GM19468 (cell line): ENCODE measurements around the gene DPEP3.

Source experiments
- ATAC-seq: cut with Tn5 transposase; IDR thresholded peaks from one replicate; pipeline ENCODE4 v1.9.1; 2021; ENCODE audit warnings: mild to moderate bottlenecking, moderate library complexity, moderate number of reproducible peaks; ENCODE audit not compliant: unreplicated experiment; ENCODE audit errors: extremely low read depth

DPEP3 gene

DNA sequence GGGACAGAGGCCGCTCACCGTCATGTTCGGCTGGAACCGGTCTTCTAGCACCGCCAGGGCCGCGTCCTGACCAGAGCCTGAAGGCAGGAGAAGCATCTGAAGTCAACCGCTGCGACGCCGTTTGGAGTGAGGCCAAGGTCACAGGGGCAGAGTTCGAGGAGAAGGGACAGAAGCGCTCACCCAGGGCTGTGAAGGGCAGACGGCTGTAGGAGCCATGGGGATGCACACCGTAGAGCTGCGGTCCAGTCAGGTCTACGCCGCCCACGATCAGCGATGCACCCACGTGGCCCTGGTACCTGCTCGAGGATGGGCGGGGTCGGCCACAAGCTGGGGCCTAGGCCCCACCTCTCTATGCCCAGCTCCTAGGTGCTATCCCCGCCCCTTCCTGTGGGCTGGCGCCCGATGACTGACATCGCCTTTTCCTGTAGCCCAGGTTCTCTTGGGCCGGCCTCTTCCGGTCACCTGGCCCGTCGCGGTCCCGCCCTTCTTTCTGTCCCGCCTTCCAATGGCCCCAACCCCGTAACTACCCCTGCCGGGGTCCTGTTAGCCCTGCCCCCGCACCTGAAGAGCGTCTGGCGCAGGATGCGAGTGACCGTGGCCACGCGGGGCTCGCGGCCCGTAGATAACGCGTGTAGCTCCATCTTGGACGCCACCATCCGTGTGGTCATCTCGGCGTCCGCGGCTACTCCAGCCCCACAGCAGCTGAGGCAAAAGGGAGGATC, 44.7 kb downstream of the DPEP3 start:
- peak; percentile 90 for ATAC-seq

DNA sequence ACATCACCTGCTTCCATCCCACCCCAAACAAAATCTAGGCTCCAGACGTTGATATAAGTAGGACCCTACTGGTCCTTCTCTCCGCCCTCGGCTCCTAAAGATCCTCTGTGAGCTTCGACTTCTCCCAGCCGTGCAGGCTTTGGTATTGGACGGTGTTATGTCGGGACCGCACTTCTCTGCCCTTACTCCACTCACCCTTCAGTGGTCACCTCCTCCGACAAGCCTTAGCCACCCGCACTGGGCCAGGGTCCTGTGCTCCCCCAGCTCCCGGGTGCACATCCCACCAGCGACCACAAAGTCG, 45.2 kb downstream of the DPEP3 start:
- no peak for ATAC-seq

DNA sequence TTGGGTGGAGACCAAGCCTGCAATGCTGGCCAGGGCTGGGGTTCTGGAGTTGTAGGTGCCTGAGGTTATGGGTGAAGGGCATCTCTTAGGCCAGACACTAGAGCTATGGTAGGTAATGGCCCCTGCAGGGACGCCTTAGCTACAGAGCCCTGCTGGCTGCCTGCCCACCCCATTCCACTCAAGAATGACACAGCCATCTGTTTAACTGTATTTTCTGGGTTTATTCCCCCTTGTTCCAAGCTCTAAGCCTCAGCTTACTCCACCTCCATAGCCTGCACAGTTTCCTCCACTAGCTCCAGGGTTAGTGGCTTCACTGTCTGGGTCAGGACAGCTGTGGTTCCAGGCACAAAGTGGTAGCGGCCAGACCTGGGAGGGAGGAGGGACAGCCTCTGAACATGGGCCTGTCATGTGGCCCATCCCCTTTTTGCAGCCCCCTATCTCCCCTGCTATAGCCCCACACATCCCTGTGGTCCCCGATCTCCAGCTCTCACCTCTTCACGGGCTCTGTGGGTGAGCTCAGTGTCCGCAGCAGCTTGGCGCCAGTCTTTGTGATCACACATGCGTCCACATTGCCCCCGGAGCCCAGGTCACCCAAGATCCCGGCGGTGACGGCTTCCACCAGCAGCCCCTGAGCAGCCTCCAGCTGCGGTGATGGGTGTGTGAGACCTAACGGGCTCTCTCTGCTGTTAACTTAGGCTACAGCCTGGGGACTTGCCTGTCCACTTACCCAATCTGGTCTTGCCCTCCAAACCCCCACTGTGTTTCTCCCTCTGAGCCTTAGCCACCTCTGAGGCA, 45.8 kb downstream of the DPEP3 start:
- no peak for ATAC-seq

DNA sequence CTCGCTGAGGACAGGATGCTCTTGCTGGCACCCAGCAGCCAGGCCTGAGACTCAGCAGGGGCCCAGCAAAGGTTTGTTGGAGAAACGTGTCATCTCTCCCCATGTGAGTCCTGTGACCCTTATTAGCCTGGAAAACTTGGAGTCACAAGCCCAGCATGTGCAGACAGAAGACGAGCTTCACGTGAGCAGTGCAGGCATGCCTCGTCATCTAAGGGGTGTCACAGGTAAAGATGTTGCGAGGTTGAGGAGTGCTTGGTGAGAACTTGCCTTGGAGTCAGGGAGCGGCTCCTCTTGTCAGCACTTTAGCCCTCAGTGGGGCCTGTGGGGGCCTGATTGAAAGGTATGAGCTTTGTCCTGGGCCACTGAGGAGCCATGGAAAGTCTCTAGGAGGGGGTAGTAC, 46.5 kb downstream of the DPEP3 start:
- ATAC-seq = no peak

DNA sequence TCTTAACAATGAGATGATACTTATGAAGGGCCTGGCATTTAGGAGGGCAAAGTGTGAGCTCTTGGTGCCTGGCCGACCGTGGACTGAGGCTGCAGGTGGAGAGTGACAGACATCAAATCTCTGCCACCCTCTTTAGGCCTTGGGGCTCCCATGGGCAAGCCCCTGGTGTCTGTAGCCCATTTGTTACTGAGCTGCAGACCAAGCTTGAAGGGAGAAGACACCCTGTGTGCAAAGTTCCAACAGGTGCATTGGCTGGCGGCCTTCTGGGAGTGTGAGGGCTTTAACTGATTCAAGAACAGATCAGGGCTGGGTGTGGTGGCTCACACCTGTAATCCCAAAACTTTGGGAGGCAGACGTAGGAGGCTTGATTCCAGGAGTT, 47.8 kb downstream of the DPEP3 start:
- ATAC-seq = no peak

DNA sequence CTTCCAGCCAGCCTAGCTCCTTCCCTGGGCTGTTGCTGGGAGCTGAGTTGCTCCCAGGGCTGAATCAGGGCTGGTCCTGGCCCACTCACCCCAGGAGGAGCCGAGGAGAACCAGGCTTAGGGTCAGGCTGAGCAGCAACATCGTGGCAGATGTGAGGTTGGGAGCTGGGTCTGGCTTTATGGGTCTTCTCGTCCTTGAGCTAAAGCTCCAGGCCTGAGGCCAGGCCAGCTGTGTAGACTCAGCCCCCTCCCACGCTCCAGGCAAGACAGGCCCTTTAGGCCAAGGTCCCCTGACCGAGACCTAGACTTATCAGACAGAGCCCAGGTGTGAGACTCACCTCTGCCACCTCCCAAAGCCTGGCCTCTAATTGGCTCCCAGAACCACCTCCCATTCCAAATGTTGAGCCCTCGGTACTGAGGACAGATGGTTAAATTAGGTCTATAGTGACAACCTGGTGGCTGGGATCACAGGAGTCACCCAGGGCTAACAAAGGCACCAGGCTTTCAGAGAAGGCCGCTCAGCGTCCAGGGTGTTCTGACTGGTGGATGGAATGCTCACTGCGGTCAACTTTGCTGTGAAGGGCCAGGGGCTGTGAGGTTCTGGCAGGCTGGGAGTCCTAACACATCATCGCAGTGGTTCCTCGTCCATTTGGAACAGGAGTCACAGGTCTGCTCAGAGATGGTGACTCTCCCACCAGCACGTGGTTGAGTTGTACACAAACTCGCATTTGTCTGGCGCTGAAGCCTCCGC, 48.4 kb downstream of the DPEP3 start, which contains the start of gene CTRL:
TSS of gene CTRL (minus strand) at position 151 of the 750 bp plus-strand sequence. CDS start at position 141, 10 bp downstream.
- no peak for ATAC-seq

DNA sequence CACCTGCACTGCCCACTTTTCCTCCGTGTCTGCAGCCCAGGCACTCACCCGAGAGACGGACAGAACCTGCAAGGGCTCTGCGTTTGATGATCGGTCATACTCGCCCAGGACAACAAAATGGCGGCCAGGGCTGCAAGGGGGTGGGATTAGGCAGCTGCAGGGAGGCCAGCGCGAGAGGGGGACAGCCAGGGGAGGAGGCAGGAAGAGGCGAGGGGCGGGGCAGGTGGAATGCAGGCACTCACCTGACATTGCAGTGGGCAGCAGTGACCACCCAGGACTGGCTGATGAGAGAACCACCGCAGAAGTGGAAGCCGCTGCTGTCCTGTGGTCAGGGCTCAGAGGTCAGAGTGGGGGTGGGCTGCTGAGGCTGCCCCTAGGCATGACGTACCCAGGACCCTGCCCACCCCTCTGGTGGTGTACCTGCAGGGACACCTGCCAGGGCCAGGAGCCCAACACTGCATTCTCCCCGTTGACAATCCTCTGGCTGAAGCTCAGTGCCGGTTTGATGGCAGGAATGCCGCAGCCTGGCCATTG, 49.6 kb downstream of the DPEP3 start:
- no peak for ATAC-seq

DNA sequence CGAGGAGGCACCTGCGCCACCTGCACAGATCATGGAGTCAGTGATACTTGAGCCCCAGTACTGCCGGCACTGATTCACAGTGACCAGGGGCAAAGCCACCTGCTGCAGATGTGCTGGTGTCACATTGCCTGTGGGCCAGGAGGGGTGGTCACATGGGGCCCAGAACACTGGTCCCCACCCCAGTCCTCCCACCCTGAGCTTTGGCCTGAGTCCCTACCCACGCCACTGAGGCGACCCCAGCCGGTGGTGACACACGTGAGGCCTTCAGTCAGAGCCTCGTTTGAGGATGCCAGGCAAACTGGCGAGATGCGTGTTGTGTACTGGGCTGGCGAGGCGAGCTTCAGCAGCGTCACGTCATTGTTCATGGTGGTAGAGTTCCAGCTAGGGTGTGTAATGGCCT, 50.1 kb downstream of the DPEP3 start:
- ATAC-seq = no peak

DNA sequence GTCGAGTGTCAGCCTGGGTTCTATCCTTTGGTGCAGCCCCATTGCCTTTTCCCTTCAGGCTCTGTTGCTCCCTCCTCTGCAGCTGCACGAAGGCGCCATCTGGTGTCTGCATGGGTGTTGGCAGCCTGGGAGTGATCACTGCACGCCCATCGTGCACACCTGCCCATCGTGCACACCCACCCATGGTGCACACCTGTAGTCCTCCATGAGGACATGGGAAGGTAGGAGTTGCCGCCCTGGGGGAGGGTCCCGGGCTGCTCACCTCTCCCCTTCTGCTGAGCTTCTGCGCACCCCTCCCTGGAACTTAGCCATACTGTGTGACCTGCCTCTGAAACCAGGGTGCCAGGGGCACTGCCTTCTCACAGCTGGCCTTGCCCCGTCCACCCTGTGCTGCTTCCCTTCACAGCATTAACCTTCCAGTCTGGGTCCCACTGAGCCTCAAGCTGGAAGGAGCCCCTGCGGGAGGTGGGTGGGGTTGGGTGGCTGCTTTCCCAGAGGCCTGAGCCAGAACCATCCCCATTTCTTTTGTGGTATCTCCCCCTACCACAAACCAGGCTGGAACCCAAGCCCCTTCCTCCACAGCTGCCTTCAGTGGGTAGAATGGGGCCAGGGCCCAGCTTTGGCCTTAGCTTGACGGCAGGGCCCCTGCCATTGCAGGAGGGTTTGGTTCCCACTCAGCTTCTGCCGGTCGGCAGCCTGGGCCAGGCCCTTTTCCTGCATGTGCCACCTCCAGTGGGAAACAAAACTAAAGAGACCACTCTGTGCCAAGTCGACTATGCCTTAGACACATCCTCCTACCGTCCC, 51.5 kb downstream of the DPEP3 start:
- no peak for ATAC-seq

DNA sequence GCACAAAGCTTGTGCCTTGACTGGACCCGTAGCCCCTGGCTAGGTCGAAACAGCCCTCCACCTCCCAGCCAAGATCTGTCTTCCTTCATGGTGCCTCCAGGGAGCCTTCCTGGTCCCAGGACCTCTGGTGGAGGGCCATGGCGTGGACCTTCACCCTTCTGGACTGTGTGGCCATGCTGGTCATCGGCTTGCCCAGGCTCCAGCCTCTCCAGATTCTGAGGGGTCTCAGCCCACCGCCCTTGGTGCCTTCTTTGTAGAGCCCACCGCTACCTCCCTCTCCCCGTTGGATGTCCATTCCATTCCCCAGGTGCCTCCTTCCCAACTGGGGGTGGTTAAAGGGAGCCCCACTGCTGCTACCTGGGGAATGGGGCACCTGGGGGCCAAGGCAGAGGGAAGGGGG, 52.2 kb downstream of the DPEP3 start:
- ATAC-seq = no peak

DNA sequence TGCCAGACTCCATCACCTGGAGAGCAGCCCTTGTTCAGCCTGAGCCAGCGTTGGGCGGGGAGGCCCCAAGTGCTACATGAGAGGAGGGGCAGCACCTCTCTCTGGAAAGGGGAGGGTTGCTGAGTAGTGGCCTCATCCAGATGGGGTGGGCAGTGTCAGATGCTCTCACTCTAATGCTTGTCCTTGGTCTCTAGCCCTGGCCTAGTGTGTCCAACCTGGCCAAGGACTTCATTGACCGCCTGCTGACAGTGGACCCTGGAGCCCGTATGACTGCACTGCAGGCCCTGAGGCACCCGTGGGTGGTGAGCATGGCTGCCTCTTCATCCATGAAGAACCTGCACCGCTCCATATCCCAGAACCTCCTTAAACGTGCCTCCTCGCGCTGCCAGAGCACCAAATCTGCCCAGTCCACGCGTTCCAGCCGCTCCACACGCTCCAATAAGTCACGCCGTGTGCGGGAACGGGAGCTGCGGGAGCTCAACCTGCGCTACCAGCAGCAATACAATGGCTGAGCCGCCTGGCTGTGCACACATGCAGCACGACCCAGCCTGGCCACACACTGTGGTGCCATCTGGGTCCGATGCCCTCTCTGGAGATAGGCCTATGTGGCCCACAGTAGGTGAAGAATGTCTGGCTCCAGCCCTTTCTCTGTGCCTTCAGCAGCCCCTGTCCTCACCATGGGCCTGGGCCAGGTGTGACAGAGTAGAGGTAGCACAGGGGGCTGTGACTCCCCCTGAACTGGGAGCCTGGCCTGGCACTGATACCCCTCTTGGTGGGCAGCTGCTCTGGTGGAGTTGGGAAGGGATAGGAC, 53.0 kb downstream of the DPEP3 start:
- no peak for ATAC-seq

DNA sequence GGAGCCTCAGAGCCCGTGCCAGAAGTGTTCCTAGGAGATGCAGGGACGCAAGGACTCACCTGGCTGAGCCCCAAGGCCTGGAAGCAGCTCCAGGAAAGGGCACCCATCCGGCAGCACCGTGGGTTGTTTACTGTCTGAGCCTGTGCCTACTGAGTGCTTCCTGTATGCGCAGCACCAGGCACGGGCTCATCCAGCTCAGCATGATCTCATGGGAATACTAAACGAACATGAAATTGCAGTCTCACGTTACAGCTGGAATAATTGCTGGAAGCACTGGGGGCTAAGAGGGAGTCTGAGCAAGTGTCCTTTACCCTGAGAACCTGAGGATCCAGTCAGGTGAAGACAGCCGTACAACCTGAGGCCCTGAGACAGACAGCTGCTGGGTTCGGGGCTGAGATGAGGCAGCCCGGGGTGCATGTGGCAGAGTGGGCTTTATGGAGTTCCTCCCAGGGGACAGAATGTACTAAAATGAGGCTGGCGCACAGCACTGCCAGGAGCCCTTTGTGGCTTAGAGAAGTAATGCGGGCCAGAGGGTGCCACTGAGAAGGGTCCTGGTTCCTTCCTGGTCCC, 54.0 kb downstream of the DPEP3 start:
- ATAC-seq = no peak
